HG02623 (cell line): ENCODE data around the gene PNRC2.
"Not testable (repeated sequence)": the region's sequence is repeated elsewhere in the genome, so short reads cannot be mapped to it uniquely, and the experiment has no call there.

Source experiments
- ATAC-seq: cut with Tn5 transposase; IDR thresholded peaks from one replicate; pipeline ENCODE4 v1.9.1; 2021; ENCODE audit warnings: moderate library complexity; ENCODE audit not compliant: unreplicated experiment

Gene PNRC2

DNA sequence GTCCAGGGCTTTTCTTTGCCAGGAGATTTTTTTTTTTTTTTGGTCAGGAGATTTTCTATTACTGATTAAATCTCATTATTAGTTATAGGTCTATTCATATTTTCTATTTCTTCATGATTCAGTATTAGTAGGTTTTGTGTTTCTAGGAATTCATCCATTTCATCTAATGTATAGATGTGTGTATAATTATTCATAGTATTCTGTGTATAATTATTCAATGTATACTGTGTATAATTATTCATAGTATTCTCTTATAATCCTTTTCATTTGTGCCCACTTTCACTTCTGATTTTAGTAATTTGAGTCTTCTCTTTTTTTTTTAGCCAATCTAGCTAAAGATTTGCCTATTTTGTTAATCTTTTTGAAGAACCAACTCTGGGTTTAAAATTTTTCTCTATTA is 12.3 kb upstream of the PNRC2 start:
- no peak for ATAC-seq

DNA sequence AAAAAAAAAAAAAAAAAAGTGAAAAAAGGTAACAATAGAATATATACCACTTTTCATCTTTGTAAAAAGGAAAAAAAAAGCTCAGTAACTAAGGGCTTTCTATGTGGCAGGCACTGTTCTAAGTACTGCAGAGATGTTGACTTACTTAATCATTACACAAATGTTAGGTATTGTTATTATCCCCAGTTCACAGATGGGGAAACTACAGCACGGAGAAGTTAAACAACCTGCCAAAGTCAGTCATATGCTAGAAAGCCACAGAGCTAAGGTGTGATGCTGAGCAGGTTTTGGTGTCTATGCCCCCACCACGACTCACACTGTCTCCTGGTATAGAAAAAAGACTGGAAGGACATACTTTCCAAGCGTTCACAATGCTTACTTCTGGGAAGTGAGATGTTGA is 6.6 kb upstream of the PNRC2 start:
- ATAC-seq: no peak

DNA sequence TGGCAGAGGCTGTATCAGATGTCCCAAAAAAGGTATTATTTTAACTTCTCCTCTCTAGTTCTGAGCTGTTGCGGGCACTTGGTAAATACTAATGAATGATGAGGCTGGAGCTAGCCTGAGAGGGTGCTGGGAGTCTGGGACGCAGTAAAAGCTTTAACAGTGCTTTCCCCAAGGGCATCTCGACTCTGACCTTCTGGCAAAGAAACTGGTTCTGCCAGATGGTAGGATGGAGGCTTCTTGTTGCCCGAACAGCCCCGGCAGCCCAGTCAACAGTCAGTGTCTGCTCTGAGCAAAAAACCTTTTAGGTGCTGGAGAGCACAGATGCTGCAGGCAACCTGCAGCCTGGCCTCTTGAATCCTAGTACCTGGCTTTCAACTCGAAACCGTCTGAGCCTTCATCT is 2.5 kb upstream of the PNRC2 start:
- no peak for ATAC-seq

DNA sequence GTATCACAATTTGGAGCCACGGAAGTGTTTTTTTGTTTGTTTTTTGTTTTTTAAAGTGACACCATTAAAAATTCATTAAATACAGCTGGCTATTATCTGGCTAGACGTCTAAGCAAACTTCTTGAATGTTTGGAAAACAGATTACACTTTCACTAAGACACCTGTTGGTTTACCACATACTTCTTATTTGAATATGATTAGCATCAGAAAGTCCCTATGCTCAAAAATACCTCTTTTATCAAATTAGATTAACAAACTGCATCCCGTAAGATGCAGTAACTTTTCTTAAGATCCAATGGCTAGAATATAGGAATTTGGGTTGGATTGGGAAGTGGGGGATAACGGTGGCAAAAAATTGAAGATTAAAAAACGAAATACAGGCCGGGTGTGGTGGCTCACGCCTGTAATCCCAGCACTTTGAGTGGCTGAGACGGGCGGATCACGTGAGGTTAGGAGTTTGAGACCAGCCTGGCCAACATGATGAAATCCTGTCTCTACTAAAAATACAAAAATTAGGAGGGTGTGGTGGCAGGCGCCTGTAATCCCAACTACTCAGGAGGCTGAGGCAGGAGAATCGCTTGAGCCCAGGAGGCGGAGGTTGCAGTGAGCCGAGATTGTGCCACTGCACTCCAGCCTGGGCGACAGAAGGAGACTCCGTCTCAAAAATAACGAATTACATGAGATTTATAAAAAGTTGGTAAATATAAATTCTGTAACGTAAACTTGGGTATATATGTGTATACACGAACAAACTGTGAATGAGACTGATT is 1.4 kb upstream of the PNRC2 start:
- not testable (repeated sequence) for ATAC-seq

DNA sequence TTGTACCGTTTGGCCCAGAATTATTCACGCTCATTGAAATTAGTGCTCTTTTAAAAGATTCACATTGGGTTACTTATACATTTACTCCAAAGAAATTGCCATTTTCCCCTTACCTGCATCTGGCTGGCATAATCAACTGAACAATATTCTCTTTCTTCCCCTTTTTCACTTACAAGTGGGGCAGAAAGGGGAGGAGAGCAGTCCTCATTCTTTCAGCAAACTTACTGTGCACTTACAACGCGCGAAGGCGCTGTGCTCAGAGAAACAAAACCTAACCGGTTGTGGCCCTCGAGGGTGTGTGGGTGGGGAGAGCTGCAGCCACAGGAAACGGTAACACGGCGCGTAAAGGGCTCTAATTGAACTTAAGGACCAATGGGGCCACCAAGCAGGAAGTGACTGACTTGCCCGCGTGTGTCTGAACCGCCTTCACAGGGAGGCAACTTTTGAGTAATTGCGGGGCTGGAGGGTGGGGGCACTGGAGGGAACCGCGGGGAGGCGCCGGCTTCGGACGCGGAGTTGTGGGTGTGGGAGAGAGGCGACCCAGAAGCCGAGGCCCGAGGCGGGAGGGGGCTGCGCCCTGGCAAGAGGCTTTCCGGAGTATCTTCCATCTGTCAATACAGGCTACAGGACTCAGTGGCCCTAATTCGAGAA is 693 bp upstream of the PNRC2 start:
- ATAC-seq: peak; percentile 56

DNA sequence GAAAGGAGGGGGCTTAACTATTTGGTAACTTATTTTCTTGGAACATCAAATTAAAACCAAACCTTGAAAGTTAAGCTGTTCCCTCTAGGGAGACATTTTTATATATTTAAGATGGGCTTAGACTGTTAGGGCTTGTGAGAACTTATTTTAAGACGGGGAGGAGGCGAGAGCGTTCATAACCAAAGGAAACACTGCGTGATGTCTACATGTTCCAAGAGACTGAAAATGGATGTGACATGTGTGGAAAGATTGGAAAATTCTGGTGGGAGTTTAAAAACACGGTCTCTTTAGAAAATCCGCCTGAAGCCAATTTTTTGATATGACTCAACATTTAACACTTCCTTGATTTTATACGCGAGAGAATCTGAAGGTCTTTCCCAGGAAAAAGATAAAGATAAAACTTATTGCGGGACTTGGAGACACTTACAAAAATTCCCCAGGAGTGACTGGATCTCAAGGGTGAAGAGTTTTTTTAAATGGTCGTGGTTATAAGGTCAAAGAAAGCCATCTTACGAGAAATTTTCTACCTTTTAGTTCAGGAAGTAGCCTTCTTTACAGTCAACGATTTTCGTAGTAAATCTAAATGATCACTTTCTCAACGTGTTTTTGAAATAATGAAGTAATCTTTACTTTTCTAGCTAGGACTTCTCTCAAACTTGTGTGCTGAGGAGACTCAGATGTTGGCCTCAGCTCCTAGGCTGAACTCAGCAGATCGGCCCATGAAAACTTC is 828 bp downstream of the PNRC2 start:
- ATAC-seq: no peak

DNA sequence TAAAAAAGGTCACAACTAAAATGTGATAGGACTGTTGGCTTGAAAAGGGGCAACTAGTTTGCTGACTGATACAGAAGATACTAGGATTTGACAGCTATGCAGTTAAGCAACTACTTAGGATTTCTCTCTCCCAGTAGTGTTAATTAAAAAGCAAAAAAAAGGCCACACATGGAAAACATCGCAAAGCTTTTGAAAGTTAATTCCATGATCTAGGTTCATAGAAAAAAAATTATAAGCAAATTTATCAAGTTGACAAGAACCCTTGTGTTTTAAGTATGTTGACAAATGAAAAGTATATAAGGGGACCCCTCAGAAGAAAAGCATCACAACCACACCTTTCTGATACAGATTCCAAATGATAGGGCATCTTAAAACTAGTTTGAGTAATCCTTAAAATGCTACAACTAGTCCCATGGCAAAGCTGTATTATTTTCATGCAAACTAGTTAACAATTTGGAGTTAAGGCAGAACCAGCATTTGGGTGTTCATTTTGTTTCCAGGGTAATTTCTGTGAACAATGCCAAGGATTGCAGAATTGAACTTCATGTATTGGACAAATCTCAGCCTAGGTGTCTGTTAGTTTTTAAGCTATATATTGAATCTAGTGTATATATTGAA is 4.1 kb downstream of the PNRC2 start:
- no peak for ATAC-seq

DNA sequence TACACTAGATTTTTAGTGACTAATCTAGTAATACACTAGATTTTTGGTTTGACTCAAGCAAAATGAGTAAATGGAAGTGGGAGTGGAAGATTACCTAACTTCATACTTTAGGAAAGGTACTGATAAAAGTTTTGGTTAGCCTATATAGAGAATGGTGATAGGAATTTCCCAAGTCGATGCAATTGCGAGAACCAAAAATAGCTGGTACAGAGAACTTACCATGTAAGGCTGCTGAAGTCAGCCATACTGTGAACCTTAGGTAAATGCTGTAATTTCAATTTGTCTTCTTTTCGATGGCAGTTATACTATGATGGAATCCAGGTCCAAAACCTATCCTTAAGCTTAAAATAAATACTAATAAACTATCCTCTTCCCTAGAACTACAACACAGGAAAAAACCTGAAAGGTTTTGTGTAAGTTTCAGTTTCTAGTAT is 4.6 kb downstream of the PNRC2 start:
- no peak for ATAC-seq

DNA sequence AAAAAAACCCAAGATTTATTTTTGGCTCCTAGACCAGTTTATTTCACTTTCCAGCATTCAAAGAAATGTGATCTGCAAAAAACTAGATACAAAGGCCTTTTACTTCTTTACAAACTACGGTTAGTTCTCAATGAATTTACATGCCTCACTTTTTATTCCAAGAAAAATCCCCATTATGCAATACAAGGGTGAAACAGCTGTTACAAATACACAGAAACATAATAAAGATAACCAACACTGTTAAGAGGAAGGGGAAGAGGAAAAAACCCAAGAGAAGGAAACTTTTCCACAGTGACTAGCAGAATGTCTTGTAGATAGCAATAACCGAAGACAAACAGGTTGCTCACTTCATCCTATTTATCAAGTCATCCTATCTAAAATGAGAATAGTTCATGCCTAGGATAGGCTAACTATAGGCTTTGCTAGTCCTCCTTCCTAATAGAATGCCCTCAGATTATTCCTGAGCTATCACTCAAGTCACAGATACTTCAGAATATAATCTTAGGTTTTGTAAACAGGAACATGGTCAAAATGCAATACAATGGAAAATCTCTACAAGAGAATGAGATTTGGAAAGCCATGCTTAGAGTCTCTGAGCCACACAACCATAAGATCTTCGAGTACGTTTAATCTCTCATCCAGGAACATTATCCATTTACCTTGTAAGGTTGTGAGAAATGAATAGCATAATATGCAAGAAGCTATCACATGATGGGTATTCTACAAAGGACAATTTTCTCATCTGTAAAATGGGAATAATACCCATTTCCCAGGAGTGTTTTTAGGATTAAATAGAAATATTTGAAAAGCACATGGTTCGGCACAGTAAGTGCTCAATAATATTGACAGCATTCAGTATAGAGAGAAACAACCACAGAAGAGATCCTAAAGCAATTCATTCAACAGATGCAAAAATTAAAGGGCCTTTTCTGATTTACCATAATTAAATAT is 5.4 kb downstream of the PNRC2 start:
- ATAC-seq: no peak

DNA sequence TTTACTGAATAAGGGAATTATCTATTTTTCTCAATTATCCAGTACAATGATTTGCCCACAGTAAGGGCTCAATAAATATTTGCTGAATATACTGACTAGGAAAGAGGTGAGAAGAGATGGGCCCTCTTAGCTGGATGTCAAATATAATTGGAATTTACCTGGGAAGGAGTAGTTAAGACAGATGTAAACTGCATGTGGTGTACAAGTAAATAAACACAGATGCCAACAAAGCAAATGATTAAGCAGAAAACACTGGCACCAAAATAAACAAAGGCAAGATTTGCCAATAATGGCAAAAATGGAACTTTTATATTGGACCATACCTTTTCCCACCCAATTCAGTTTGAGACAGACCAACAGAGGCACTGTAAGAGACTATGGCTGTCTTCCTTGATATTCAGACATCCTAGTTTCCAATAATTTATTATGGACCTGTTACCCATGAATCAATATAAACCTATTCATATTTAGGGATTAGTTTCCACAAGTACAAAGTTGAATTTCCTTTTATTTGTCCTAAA is 7.4 kb downstream of the PNRC2 start:
- no peak for ATAC-seq

DNA sequence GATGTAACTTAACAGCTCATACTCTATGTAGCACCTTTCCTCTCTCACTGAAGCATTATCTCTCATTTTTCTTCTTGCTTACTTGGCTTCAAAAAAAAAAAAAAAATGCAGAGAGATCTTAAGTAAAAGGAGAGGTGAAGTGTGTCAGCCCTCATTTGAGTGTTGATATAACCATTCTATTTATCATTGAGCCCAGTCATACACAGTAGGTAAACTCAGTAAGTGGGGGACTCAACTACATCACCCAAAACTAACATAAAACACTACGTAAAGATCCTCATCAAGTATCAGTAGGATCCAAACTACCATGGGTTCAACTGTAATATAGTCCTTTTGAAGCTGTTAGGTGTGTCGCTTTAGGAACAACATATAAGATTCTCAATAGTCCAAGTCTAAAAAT is 8.2 kb downstream of the PNRC2 start:
- ATAC-seq: no peak

DNA sequence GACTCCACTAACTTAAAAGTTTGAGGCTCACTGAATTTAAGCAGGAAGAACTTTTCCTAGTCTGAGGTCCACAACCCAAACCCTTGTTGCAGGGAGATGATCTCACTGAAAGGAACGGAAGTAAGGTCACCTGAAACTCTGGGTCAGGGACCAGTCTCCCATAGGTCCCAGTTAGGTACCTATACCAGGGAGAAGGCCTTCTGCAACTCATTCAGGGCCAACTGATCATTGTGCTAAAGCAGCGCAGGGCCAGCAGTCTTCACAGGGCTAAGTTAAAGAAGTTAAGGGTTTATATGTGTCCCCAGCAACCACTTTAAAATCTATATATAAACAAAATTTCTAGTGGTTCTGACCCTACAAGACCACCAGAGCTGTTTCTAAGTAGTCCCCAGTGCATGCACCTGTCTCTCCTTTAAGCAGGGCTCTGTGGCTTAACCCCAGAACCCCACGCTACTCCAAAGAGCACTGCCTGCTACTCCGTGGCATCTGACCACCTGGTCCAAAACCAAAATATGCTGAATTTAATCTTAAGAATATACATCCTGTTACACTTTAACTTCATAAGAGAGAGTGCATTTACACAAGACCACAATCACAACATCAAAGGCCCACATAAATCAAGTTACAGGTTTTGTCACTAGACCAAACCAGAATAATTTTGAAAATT is 17.7 kb downstream of the PNRC2 start:
- ATAC-seq: no peak

DNA sequence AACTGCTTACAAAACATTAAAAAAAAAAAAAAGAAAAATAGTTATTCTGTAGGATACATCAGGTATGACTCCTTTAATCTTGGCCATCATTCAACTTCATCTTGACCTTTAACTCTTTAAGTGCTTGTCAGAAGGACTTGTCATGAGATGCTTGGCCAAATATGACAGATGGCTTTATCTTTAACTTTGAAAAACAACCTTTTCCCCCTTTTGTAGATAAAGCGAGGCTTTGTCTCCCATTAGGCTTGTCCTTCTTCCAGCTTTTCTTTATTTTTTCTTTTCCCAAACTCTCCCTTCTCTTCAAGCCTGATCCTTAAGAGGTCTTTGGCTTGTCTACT is 18.2 kb downstream of the PNRC2 start:
- ATAC-seq: no peak

DNA sequence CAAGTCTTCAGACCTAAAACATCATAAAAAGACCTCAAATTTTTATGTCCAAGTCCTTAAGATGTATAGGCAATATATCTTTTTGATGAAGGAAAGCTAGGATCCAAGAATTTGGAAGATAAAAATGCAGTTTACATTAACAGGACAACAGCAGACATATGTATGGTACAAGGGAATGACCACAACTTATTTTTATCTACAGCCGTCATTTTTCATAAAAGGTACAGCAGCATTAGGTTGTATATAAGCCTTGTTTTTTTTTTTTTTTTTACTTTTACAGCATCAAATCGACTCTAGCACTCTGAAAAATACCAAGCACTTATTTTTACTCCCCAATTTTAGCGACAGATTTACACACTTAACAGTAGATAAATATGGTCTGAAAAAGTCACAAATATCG is 19.2 kb downstream of the PNRC2 start:
- no peak for ATAC-seq

DNA sequence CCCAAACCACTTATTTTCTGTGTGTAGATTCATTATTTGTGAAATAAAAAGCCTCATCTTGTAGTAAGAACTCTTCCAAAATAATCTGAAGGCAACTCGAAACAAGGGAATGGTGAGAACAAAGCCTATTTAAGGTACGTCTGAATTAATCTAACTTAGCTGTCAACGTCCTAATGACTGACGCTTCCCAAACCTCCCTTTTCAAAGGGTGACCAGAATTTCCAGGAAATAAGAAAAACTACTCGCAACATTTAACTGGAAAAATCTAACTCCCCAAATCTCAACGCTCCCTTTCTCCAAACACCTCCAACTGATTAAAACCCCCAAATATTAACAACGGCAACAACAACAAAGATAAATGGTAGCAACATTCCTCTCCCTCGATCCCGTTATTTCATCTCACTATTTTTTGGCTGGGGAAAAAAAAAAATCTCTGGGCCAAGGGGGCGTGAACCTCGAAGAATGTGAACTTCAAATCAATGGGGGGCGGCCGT is 19.8 kb downstream of the PNRC2 start:
- ATAC-seq: no peak

DNA sequence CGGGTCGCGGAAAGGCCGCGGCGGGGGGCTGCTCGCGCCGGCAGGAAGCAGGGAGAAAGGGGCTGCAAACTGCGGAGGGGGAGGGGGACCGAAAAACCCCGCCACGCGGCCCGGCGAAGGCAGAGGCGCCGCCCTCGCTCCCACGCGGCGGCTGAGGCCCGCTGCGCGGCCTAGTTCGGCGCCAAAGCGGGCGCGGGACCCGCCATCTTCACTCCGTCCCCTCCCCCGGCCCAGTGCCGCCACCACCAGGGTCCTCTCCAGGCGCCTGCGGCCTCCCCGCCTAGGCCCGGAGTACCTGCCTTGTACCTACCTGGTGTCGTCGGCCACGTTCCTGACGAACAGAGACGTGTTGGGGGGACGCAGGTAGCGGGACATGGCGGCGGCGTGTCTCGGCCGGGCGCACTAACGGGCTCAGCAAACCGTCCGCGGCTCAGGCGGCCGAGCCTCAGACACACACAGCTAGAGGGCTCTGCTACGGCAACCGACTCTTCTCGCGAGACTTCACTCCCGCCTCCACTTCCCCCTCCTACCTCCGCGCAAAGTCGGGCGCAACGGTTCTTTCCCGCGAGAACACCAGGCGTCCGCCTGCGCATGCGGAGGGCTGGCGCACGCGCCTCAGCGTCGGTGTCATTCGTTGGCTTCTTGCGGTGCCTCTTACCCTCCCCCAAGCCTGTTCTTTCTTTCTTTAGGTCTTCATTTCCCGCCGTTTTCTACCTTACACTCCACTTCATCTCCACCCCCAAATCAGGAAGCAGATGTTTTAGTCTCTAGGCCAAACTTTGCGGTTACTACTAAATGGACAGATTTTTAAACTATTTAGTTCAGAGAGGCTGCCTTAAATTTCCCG is 20.5 kb downstream of the PNRC2 start, which contains the start of gene SRSF10:
Gene SRSF10, minus strand, starts transcription at position 447 of the 847 bp plus-strand sequence. Its CDS starts 72 bp downstream, at position 375.
- peak; percentile 87 for ATAC-seq

DNA sequence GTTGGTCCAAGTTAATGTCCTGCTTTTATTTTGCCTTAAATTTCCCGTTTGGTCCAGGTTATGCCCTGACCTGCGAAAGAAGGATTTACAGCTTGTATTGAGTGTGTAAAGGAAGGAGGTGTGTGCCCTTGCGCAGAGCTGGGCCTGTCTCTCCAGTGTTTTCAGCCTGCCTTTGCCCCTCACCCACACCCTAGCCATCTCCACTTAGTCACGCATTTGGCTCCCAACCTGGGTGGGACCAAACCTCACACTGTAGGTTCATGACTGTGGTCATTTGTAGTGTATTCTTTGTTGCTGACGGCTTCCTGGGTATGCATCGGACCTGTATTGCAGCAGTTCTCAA is 21.1 kb downstream of the PNRC2 start:
- ATAC-seq: no peak

DNA sequence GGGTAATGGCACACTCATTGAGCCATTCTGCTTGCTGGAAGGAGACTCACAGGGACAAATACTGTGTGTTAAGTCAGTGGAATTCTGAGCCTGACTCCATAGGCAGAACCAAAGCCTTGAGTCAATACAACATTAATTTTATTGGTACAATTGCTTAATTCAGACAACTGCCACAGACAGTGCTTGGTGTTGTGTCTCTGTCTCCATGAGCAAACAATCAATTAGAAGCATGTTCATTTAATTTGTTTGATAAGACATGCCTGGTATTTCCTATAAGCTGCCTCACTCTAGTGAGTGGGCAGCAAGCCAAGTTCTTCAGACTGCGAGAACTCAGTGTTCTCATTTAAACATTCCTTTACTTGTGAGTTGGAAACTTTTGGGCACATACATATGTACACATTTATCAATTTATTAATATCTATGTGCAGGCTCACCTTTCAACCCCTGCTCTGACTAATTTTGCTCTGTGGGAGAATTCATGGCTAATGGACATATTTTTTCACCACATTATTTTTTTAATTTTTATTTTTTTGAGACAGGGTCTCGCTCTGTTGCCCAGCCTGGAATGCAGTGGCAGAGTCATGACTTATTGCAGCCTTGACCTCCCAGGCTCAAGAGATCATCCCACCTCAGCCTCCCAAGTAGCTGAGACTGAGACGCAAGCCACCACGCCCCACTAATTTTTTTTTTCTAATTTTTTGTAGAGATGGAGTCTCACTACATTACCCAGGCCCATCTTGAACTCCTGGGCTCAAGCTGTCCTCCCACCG is 25.0 kb downstream of the PNRC2 start:
- ATAC-seq: no peak
